Measurements from ENCODE around the gene SLC25A20.

The SLC25A20 gene

GRCh38 chr3:48938156-48938555 lies 39.5 kb upstream of the SLC25A20 start:
- Histone ChIP-seq H3K9ac (no peak overlapping the region), H3K9me3 (ENCODE audit: control insufficient read depth, low read length) (no peaks in the 10 kb centered on the region), H3K79me2 (peaks cover 46% of the 10 kb centered on the region), H3K4me2 (ENCODE audit: low read length) (no peak overlapping the region), H3K27me3 (ENCODE audit: control insufficient read depth, insufficient read depth, low read length) (no peaks in the 10 kb centered on the region), H3K36me3 (ENCODE audit: control insufficient read depth, insufficient read depth, low read length) (no peaks in the 10 kb centered on the region), H3K4me3 (ENCODE audit: low read depth, low read length) (no peak overlapping the region), H2AFZ (no peak overlapping the region), H3K27ac (no peak overlapping the region), H3K4me1 (no peaks in the 10 kb centered on the region)
- TF ChIP-seq CTCF (IDR thresholded peaks at IDR 0.05), result no peak

DNA sequence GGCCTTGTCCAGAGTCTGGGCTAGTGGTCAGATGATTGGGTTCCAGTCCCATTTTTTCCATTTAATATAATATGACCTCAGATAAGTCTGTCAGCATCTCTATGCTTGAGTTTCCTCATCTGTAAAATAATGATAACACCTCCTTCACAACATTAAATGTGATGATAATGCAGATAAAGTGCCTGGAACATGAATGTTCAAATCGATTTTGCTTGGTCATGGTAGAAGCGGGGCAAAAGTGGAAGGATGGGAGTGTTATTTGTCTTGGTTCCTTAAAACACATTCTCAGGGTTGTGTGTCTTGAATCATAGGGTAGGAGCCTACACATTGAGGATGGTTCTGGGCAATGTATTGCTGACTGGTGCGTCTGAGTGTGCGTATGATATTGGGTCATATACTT lies 36.8 kb upstream of the SLC25A20 start:
- no peak overlapping the region for H2AFZ ChIP-seq
- H3K27me3 ChIP-seq (ENCODE audit: control insufficient read depth, insufficient read depth, low read length), result no peaks in the 10 kb centered on the region
- H3K9ac ChIP-seq, result no peak overlapping the region
- no peaks in the 10 kb centered on the region for H3K9me3 ChIP-seq (ENCODE audit: control insufficient read depth, low read length)
- no peaks in the 10 kb centered on the region for H3K4me1 ChIP-seq
- H3K79me2 ChIP-seq, result peaks cover 62% of the 10 kb centered on the region
- no peak overlapping the region for H3K4me2 ChIP-seq (ENCODE audit: low read length)
- TF ChIP-seq CTCF (IDR thresholded peaks at IDR 0.05), result no peak
- H3K27ac ChIP-seq, result no peak overlapping the region
- H3K4me3 ChIP-seq (ENCODE audit: low read depth, low read length), result no peak overlapping the region
- H3K36me3 ChIP-seq (ENCODE audit: control insufficient read depth, insufficient read depth, low read length), result no peaks in the 10 kb centered on the region

DNA sequence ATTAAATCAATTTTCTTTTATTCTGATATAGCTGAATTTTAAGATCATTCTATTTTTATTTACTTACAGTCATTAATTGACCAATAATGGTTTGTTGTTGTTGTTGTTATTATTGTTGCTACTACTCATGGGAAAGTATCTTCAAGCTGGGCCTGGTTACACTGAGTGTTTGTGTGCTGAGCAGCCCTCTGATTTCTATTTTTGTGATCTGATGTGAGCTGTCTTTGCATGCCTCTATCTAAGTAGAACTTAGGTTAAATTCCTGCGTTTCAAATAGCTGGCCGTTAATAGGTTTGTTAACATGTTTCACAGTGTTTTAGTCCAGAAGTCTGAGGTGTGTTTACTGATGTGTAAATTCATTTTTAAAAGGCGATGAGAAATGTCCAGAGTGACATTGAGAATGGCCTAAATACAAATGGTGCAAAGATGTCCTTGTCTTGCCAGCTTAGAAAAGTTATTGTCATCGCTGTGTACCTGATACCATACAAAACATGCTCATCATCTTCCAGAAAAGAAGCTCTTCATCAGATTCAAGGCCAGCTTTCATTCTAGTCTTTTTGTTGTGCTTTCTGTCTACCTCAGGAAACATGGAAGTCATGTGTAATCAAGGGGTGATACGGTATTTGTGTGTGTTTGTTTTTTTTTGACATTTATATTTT lies 35.8 kb upstream of the SLC25A20 start:
- Histone ChIP-seq H3K9me3 (ENCODE audit: control insufficient read depth, low read length) (no peaks in the 10 kb centered on the region), H3K4me1 (peaks cover 4% of the 10 kb centered on the region), H3K4me2 (ENCODE audit: low read length) (no peak overlapping the region), H2AFZ (no peak overlapping the region), H3K27me3 (ENCODE audit: control insufficient read depth, insufficient read depth, low read length) (no peaks in the 10 kb centered on the region), H3K79me2 (peaks cover 60% of the 10 kb centered on the region), H3K36me3 (ENCODE audit: control insufficient read depth, insufficient read depth, low read length) (no peaks in the 10 kb centered on the region), H3K27ac (no peak overlapping the region), H3K4me3 (ENCODE audit: low read depth, low read length) (no peak overlapping the region), H3K9ac (no peak overlapping the region)
- TF ChIP-seq CTCF (IDR thresholded peaks at IDR 0.05), result no peak

DNA sequence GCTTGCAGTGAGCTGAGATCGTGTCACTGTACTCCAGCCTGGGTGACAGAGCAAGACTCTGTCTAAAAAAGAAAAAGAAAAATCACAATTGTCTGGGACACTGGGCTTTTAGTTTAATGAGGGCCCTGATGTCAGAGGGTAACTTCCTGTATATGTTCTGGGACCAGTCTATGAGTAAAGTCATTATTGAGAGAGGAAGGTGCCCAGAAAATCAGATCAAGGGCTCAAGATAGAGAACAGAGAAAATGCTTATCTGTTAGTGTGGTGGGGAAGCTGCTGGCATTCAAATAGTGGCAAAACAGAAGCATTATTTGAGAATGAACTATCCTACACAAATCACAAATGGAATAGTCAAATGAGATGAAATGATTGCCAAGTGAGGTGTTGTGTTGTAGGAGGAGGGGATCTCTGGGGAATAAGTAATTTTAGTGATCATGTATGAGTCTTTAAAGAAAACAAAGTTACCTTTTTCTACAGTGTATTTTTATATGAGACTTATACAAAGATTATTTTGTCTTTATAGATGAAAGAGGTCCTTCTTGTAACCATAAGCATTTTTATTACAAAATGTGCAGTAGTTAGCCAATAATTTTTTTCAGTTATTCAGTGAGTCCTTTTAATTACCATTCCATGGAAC lies 33.4 kb upstream of the SLC25A20 start:
- Histone ChIP-seq H3K4me2 (ENCODE audit: low read length) (no peak overlapping the region), H3K9me3 (ENCODE audit: control insufficient read depth, low read length) (no peaks in the 10 kb centered on the region), H2AFZ (no peak overlapping the region), H3K27ac (no peak overlapping the region), H3K27me3 (ENCODE audit: control insufficient read depth, insufficient read depth, low read length) (no peaks in the 10 kb centered on the region), H3K9ac (no peak overlapping the region), H3K36me3 (ENCODE audit: control insufficient read depth, insufficient read depth, low read length) (no peaks in the 10 kb centered on the region), H3K4me3 (ENCODE audit: low read depth, low read length) (no peak overlapping the region), H3K4me1 (peaks cover 7% of the 10 kb centered on the region), H3K79me2 (peaks cover 60% of the 10 kb centered on the region)
- no peak for TF ChIP-seq CTCF (IDR thresholded peaks at IDR 0.05)

DNA sequence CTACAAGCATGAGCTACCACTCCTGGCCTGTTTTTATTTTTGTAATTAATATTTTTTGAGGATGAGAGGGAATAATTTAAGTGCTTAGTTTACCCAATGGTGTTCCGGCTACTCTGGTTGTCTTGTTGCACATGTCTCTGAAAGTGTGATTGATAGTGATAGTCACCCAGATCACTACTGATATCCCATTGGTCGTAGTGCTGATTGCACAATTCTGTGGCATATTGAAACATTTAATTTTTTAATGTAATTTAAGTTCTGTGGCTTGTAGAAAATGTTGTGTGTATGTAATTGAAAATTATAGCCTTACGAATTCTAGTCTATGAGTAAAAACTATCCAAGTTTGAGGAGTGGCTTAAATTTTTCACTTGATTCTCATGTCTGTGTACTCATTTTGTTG lies 31.9 kb upstream of the SLC25A20 start:
- Histone ChIP-seq H3K4me2 (ENCODE audit: low read length) (no peak overlapping the region), H3K4me3 (ENCODE audit: low read depth, low read length) (no peak overlapping the region), H3K9ac (no peak overlapping the region), H3K9me3 (ENCODE audit: control insufficient read depth, low read length) (no peaks in the 10 kb centered on the region), H2AFZ (no peak overlapping the region), H3K79me2 (peaks cover 64% of the 10 kb centered on the region), H3K4me1 (peaks cover 7% of the 10 kb centered on the region), H3K27me3 (ENCODE audit: control insufficient read depth, insufficient read depth, low read length) (no peaks in the 10 kb centered on the region), H3K36me3 (ENCODE audit: control insufficient read depth, insufficient read depth, low read length) (no peaks in the 10 kb centered on the region), H3K27ac (no peak overlapping the region)
- no peak for TF ChIP-seq CTCF (IDR thresholded peaks at IDR 0.05)
